ENCODE results near the gene CRYBG2. TPM values are rescaled to one million over a fixed set of nuclear protein-coding genes. Genes with fewer than 3 reads are reported as not detected.
A peak's percentile ranks its signal among the peaks of the same experiment; 100 is the strongest.

Gene CRYBG2
- total and polyA plus RNA-seq, 2 of the 13 experiments (the other 11 are each of a cell fraction or from before 2014, with no cell fraction given): 1.3 to 2.9 TPM

DNA sequence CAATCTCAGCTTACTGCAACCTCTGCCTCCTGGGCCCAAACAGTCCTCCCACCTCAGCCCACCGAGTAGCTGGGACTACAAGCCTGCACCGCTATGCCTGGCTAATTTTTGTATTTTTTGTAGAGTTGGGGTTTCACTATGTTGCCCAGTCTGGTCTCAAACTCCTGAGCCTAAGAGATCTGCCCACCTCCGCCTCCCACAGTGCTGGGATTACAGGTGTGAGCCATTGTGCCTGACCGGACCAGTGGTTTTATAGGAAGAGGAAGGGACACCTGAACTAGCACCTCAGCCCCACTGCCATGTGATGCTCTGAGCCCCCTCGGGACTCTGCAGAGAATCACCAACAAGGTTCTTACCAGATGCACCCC, 4.1 kb downstream of the CRYBG2 start:
- Histone ChIP-seq H3K4me1 (ENCODE audit: insufficient read depth, low read length) (peaks cover 71% of the 10 kb centered on the region), H3K79me2 (ENCODE audit: insufficient read depth, low read length) (peaks cover 5% of the 10 kb centered on the region), H3K27me3 (ENCODE audit: control insufficient read depth in 1 of 2, insufficient read depth in 2 of 2, low read length in 2 of 2) (no peaks in the 10 kb centered on the region), H3K9me3 (ENCODE audit: low read length) (no peaks in the 10 kb centered on the region), H2AFZ (ENCODE audit: low read length) (no peak overlapping the region), H3K4me3 (replicated peaks in 1 of 3; ENCODE audit: insufficient read depth in 1 of 3, low read depth in 2 of 3, low read length in 3 of 3) (peak overlapping the region in 1 of 3 experiments; percentile 18; a peak in 1 of 6 replicates), H3K27ac (ENCODE audit: extremely low read length, insufficient read depth, low read length) (peak overlapping the region; percentile 100), H3K9ac (ENCODE audit: insufficient read depth, low read depth, low read length) (peak overlapping the region; percentile 94), H3K4me2 (ENCODE audit: low read depth, low read length) (peak overlapping the region; percentile 90), H4K20me1 (ENCODE audit: insufficient read depth, low read length) (no peaks in the 10 kb centered on the region), H3K36me3 (replicated peaks in 1 of 2; ENCODE audit: control insufficient read depth in 1 of 2, insufficient read depth in 2 of 2, low read length in 2 of 2) (no peaks in the 10 kb centered on the region)
- 94% methylated on average over 5 of the region's 5 CpGs for WGBS (ENCODE audit: low lambda C conversion rate)
- in situ Hi-C loops (cut with HindIII; ENCODE audit: extremely low pct_ligation_motif_present, low pct_unique_long_range_greater_than_20kb) (no loop called here), intact Hi-C loops (cut with micrococcal nuclease; ENCODE audit: unreplicated experiment) (loop anchor here (2.0 kb wide), 1 partner anchor 43 kb away; the partner anchor contains the start of gene UBXN11)
- no peak for DNase-seq (ENCODE audit: low spot score)
- no TSS peak for BruUV-seq (replicated peaks)
- CTCF ChIA-PET (ENCODE audit: low intra/inter-chr PET ratio, low total read pairs): no interaction called here
- no peak for ATAC-seq
- POLR2A ChIA-PET: interaction anchor here (1.0 to 4.0 kb wide), 9 partner anchors 7 to 82 kb away, joined by 3 to 65 read pairs (median 6); partner anchors contain the start of genes DHDDS and SH3BGRL3
- TF ChIP-seq ZNF17 (CRISPR knock-in tag; IDR thresholded peaks at IDR 0.05) (0 out of 2 replicates have a peak, but pooled peaks have one; percentile 3), ZBTB38 (CRISPR knock-in tag; IDR thresholded peaks at IDR 0.05) (peak; percentile 34; the same call in 1 of the 2 replicates), ZNF121 (CRISPR knock-in tag; IDR thresholded peaks at IDR 0.05) (peak; percentile 84), HES4 (CRISPR knock-in tag; IDR thresholded peaks at IDR 0.05; ENCODE audit: borderline replicate concordance) (no peak), ZNF782 (CRISPR knock-in tag; IDR thresholded peaks at IDR 0.05; ENCODE audit: borderline replicate concordance) (no peak), TARDBP (CRISPR knock-in tag; IDR thresholded peaks at IDR 0.05) (no peak)
- TF ChIP-seq, protein P1, sequence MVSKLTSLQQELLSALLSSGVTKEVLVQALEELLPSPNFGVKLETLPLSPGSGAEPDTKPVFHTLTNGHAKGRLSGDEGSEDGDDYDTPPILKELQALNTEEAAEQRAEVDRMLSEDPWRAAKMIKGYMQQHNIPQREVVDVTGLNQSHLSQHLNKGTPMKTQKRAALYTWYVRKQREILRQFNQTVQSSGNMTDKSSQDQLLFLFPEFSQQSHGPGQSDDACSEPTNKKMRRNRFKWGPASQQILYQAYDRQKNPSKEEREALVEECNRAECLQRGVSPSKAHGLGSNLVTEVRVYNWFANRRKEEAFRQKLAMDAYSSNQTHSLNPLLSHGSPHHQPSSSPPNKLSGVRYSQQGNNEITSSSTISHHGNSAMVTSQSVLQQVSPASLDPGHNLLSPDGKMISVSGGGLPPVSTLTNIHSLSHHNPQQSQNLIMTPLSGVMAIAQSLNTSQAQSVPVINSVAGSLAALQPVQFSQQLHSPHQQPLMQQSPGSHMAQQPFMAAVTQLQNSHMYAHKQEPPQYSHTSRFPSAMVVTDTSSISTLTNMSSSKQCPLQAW (CRISPR knock-in tag; IDR thresholded peaks at IDR 0.05): peak; percentile 58; the same call in 1 of the 2 replicates
- FAIRE-seq: no peak
